LNCAP (cell line): ENCODE results near the gene BLOC1S1.

Experiments used
- CTCF ChIP-seq: fragments of 450-650 bp; IDR thresholded peaks from 2 replicates; pipeline ENCODE4 v1.5.1; 2017; ENCODE audit warnings: mild to moderate bottlenecking

Gene BLOC1S1

GRCh38 chr12:55728186-55728938 lies 12.5 kb downstream of the BLOC1S1 start:
- no peak for TF ChIP-seq CTCF

- TF ChIP-seq CTCF: no peak
These were observed 13.3 kb downstream of the BLOC1S1 start, which contains the start of gene CD63 for GRCh38 chr12:55728939-55729818. Gene CD63 (minus strand): TSS chr12:55729009. CDS start chr12:55728341, 668 bp downstream.

- TF ChIP-seq CTCF: no peak
These were observed 14.3 kb downstream of the BLOC1S1 start for GRCh38 chr12:55729819-55730818.

GRCh38 chr12:55732288-55732687 lies 16.4 kb downstream of the BLOC1S1 start:
- TF ChIP-seq CTCF: no peak

- no peak for TF ChIP-seq CTCF
These were observed 17.2 kb downstream of the BLOC1S1 start for GRCh38 chr12:55733021-55733555.

GRCh38 chr12:55733858-55734257 lies 18.0 kb downstream of the BLOC1S1 start:
- no peak for TF ChIP-seq CTCF
